ENCODE measurements around the gene NADSYN1. TPM values are rescaled to one million over a fixed set of nuclear protein-coding genes. Genes with fewer than 3 reads are reported as not detected.

NADSYN1 gene
- total RNA-seq, 1 experiment from 2014 or later: 35.5 TPM

- Histone ChIP-seq H3K36me3 (ENCODE audit: insufficient read depth, low read length, poor library complexity, severe bottlenecking) (peaks cover 94% of the 10 kb centered on the region), H3K4me3 (ENCODE audit: low read depth, low read length, poor library complexity, severe bottlenecking) (no peak overlapping the region), H3K27ac (ENCODE audit: low read depth, low read length, poor library complexity, severe bottlenecking) (no peak overlapping the region), H3K4me1 (ENCODE audit: insufficient read depth, low read length, poor library complexity, severe bottlenecking) (peaks cover 5% of the 10 kb centered on the region), H3K9me3 (ENCODE audit: low read depth, low read length, poor library complexity, severe bottlenecking) (peaks cover 7% of the 10 kb centered on the region), H3K27me3 (replicated peaks; ENCODE audit: insufficient read depth, low read depth, low read length, poor library complexity) (no peaks in the 10 kb centered on the region)
- POLR2A ChIA-PET (ENCODE audit: low non-redundant PET): no interaction called here
- TF ChIP-seq EZH2 (IDR thresholded peaks at IDR 0.05; ENCODE audit: borderline replicate concordance, low read depth, low read length, poor library complexity, severe bottlenecking) (no peak), CTCF (conservative IDR thresholded peaks at IDR 0.05; ENCODE audit: low read depth, low read length) (no peak)
- no peak for DNase-seq (ENCODE audit: low spot score)
- intact Hi-C loops (cut with micrococcal nuclease; ENCODE audit: unreplicated experiment): no loop called here
- no TSS peak for BruUV-seq (replicated peaks)
- CTCF ChIA-PET: no interaction called here
Measured at GRCh38 chr11:71442880-71443279, 10.1 kb upstream of the NADSYN1 start.

GRCh38 chr11:71443736-71444445, 9.1 kb upstream of the NADSYN1 start:
- no peaks in the 10 kb centered on the region for H3K27me3 ChIP-seq (replicated peaks; ENCODE audit: insufficient read depth, low read depth, low read length, poor library complexity)
- peaks cover 7% of the 10 kb centered on the region for H3K9me3 ChIP-seq (ENCODE audit: low read depth, low read length, poor library complexity, severe bottlenecking)
- no TSS peak for BruUV-seq (replicated peaks)
- H3K27ac ChIP-seq (ENCODE audit: low read depth, low read length, poor library complexity, severe bottlenecking): no peak overlapping the region
- ChIA-PET POLR2A (ENCODE audit: low non-redundant PET) (no interaction called here), CTCF (no interaction called here)
- peaks cover 84% of the 10 kb centered on the region for H3K36me3 ChIP-seq (ENCODE audit: insufficient read depth, low read length, poor library complexity, severe bottlenecking)
- no peak for TF ChIP-seq EZH2 (IDR thresholded peaks at IDR 0.05; ENCODE audit: borderline replicate concordance, low read depth, low read length, poor library complexity, severe bottlenecking)
- no peak for TF ChIP-seq CTCF (conservative IDR thresholded peaks at IDR 0.05; ENCODE audit: low read depth, low read length)
- no peak overlapping the region for H3K4me3 ChIP-seq (ENCODE audit: low read depth, low read length, poor library complexity, severe bottlenecking)
- intact Hi-C loops (cut with micrococcal nuclease; ENCODE audit: unreplicated experiment): no loop called here
- no peak for DNase-seq (ENCODE audit: low spot score)
- peaks cover 5% of the 10 kb centered on the region for H3K4me1 ChIP-seq (ENCODE audit: insufficient read depth, low read length, poor library complexity, severe bottlenecking)

- POLR2A ChIA-PET (ENCODE audit: low non-redundant PET): no interaction called here
- Histone ChIP-seq H3K27me3 (replicated peaks; ENCODE audit: insufficient read depth, low read depth, low read length, poor library complexity) (no peaks in the 10 kb centered on the region), H3K4me3 (ENCODE audit: low read depth, low read length, poor library complexity, severe bottlenecking) (no peak overlapping the region), H3K9me3 (ENCODE audit: low read depth, low read length, poor library complexity, severe bottlenecking) (peaks cover 7% of the 10 kb centered on the region), H3K4me1 (ENCODE audit: insufficient read depth, low read length, poor library complexity, severe bottlenecking) (peaks cover 5% of the 10 kb centered on the region), H3K27ac (ENCODE audit: low read depth, low read length, poor library complexity, severe bottlenecking) (peak overlapping the region; percentile 7), H3K36me3 (ENCODE audit: insufficient read depth, low read length, poor library complexity, severe bottlenecking) (peaks cover 74% of the 10 kb centered on the region)
- BruUV-seq (replicated peaks): no TSS peak
- CTCF ChIA-PET: no interaction called here
- TF ChIP-seq CTCF (conservative IDR thresholded peaks at IDR 0.05; ENCODE audit: low read depth, low read length) (no peak), EZH2 (IDR thresholded peaks at IDR 0.05; ENCODE audit: borderline replicate concordance, low read depth, low read length, poor library complexity, severe bottlenecking) (no peak)
- intact Hi-C loops (cut with micrococcal nuclease; ENCODE audit: unreplicated experiment): no loop called here
- DNase-seq (ENCODE audit: low spot score): no peak
Measured at GRCh38 chr11:71444811-71445210, 8.2 kb upstream of the NADSYN1 start.
